Natural killer cell treated with Interleukin-12 subunit alpha and Interleukin-12 subunit beta and Interleukin-15 and Interleukin-18, amount 100 ng/mL, for 72 hours (primary cell): Measurements from ENCODE around the gene LUC7L. TPM values are rescaled to one million over a fixed set of nuclear protein-coding genes. Genes with fewer than 3 reads are reported as not detected.

Source experiments
- total RNA-seq, 2 donors: library from RNA; stranded (reverse); gene quantifications; one replicate each; pipeline ENCODE4 v1.2.3, GENCODE V29; 2022

LUC7L gene
- total RNA-seq, 2 donors from 2014 or later: 54.2 to 115 TPM

Other genes with a start within 250 kb of the LUC7L start
- gene POLR3K, start 175.8 kb downstream of the LUC7L start, total RNA-seq: 10 to 100 TPM; 39.8 to 84.7 TPM
- 10 to 100 TPM; 35.6 to 39.8 TPM for gene SNRNP25, start 175.6 kb downstream of the LUC7L start, total RNA-seq
- 1 to 10 TPM in 1 of 2 donors, under 1 TPM in 1; 0.84 to 2.5 TPM for gene RHBDF1, start 156.8 kb downstream of the LUC7L start, total RNA-seq
- gene MPG, start 151.2 kb downstream of the LUC7L start, total RNA-seq: 10 to 100 TPM; 39.9 to 43.8 TPM
- 10 to 100 TPM; 33.3 to 68.5 TPM for gene NPRL3, start 90.8 kb downstream of the LUC7L start, total RNA-seq
- not detected for gene HBZ, start 76.8 kb downstream of the LUC7L start, total RNA-seq
- not detected for gene HBM, start 63.5 kb downstream of the LUC7L start, total RNA-seq
- gene HBA2, start 56.6 kb downstream of the LUC7L start, total RNA-seq: not detected
- 1 to 10 TPM in 1 of 2 donors, not detected in 1; 4.6 TPM for gene HBA1, start 52.8 kb downstream of the LUC7L start, total RNA-seq
- not detected for gene HBQ1, start 49.0 kb downstream of the LUC7L start, total RNA-seq
- 10 to 100 TPM; 10.5 to 13.0 TPM for gene FAM234A, start 5.4 kb upstream of the LUC7L start, total RNA-seq
- not detected for gene RGS11, start 46.5 kb upstream of the LUC7L start, total RNA-seq
- gene ARHGDIG, start 51.1 kb upstream of the LUC7L start, total RNA-seq: not detected
- gene PDIA2, start 53.7 kb upstream of the LUC7L start, total RNA-seq: not detected
- 10 to 100 TPM; 20.1 to 29.1 TPM for gene AXIN1, start 123.3 kb upstream of the LUC7L start, total RNA-seq
- gene MRPL28, start 141.1 kb upstream of the LUC7L start, total RNA-seq: 10 to 100 TPM; 80.6 to 98.6 TPM
- gene PGAP6, start 152.5 kb upstream of the LUC7L start, total RNA-seq: 10 to 100 TPM; 39.4 to 46.8 TPM
- 1 to 10 TPM; 2.7 to 9.1 TPM for gene NME4, start 167.8 kb upstream of the LUC7L start, total RNA-seq
- gene DECR2, start 172.4 kb upstream of the LUC7L start, total RNA-seq: 10 to 100 TPM in 1 of 2 donors, 1 to 10 TPM in 1; 4.5 to 28.6 TPM
- 10 to 100 TPM; 21.9 to 53.4 TPM for gene RAB11FIP3, start 196.2 kb upstream of the LUC7L start, total RNA-seq